Natural killer cell (primary cell): Measurements from ENCODE around the gene JUND. TPM values are rescaled to one million over a fixed set of nuclear protein-coding genes. Genes with fewer than 3 reads are reported as not detected.
A peak's percentile ranks its signal among the peaks of the same experiment; 100 is the strongest.

Experiments used
- ATAC-seq, 3 donors: fragments of 150-1000 bp in 2 of 3; fragments of 200-7000 bp in 1 of 3; cut with Tn5 transposase; 1 replicate in 1 of 3; 2 replicates in 2 of 3; pipeline ENCODE4 v1.10.0; 2021; ENCODE audit warnings: mild to moderate bottlenecking in 2 of 3, moderate library complexity in 2 of 3
- DNase-seq, 2 donors: peaks; one replicate each; pipeline versions ENCODE4 v3.0.0 to v3.0.0-alpha.2; 2013 to 2021; ENCODE audit warnings: mixed read lengths in 1 of 2
- H3K27ac ChIP-seq: one replicate; pipeline ENCODE4 v1.5.1; 2013; ENCODE audit warnings: mild to moderate bottlenecking, low read length
- H3K27me3 ChIP-seq: one replicate; pipeline ENCODE4 v1.6.1; 2013; ENCODE audit warnings: low read length; ENCODE audit not compliant: control insufficient read depth, insufficient read depth
- H3K36me3 ChIP-seq: one replicate; pipeline ENCODE4 v1.6.1; 2013; ENCODE audit warnings: low read length; ENCODE audit not compliant: control insufficient read depth, insufficient read depth
- H3K4me1 ChIP-seq: one replicate; pipeline ENCODE4 v1.6.1; 2013; ENCODE audit warnings: low read length; ENCODE audit not compliant: control insufficient read depth, insufficient read depth
- H3K4me3 ChIP-seq: one replicate; pipeline ENCODE4 v1.5.1; 2013; ENCODE audit warnings: low read length
- H3K9me3 ChIP-seq: one replicate; pipeline ENCODE4 v1.6.1; 2013; ENCODE audit warnings: low read length; ENCODE audit not compliant: control insufficient read depth, insufficient read depth
- H3K27ac Mint-ChIP-seq, 2 donors: one replicate each; pipeline ENCODE4 v1.8.0; 2022; ENCODE audit warnings: mild to moderate bottlenecking in 2 of 2, mixed read lengths in 2 of 2, moderate library complexity in 1 of 2
- H3K27me3 Mint-ChIP-seq, 2 donors: one replicate each; pipeline ENCODE4 v1.8.0; 2022; ENCODE audit warnings: low read depth in 2 of 2, mixed read lengths in 2 of 2
- H3K36me3 Mint-ChIP-seq: one replicate; pipeline ENCODE4 v1.8.0; 2022; ENCODE audit warnings: mixed read lengths
- H3K4me1 Mint-ChIP-seq, 2 donors: one replicate each; pipeline ENCODE4 v1.8.0; 2022; ENCODE audit warnings: mixed read lengths in 2 of 2
- H3K4me3 Mint-ChIP-seq: one replicate; pipeline ENCODE4 v1.8.0; 2022; ENCODE audit warnings: mild to moderate bottlenecking, moderate library complexity, mixed read lengths
- H3K9me3 Mint-ChIP-seq, 2 donors: one replicate each; pipeline ENCODE4 v1.8.0; 2022; ENCODE audit warnings: mixed read lengths in 2 of 2
- CTCF ChIP-seq: fragments of 200-600 bp; IDR thresholded peaks from one replicate; pipeline ENCODE4 v1.8.0; 2022; ENCODE audit warnings: antibody characterized with exemption
- WGBS: methylation state at CpG from one replicate; pipeline ENCODE4 v1.1.7; 2013; ENCODE audit warnings: missing lambda C conversion rate; ENCODE audit not compliant: insufficient coverage; 5-methylcytosine and 5-hydroxymethylcytosine counted together
- intact Hi-C: fragments of 100-400 bp; cut with micrococcal nuclease; formaldehyde crosslinking; loops from one replicate; pipeline ENCODE4 v1.14.2; 2022
- total RNA-seq, 4 donors: library from RNA; stranded (reverse); fragments of 120-200 nt in 1 of 4; gene quantifications; one replicate each; pipeline versions ENCODE4 v1.2.3 to v1.2.4, GENCODE V29; 2013 to 2022

Gene JUND
- total RNA-seq, 3 donors from 2014 or later (not counting 1 experiment from before 2014, with no cell fraction given): 1,182 to 2,122 (median 1,520) TPM

GRCh38 chr19:18322318-18322758 lies 40.9 kb upstream of the JUND start:
- H3K4me1 ChIP-seq: peaks cover 64% of the 10 kb centered on the region
- H3K27me3 ChIP-seq: no peaks in the 10 kb centered on the region
- no peaks in the 10 kb centered on the region for H3K9me3 ChIP-seq
- ATAC-seq: no peak
- H3K4me1 Mint-ChIP-seq: peaks cover 50 to 52% of the 10 kb centered on the region in 2 donors
- H3K27ac Mint-ChIP-seq: peak overlapping the region; percentile 96
- H3K27me3 Mint-ChIP-seq: no peaks in the 10 kb centered on the region
- intact Hi-C loops: no loop called here
- H3K27ac ChIP-seq: peak overlapping the region; percentile 91
- peak overlapping the region; percentile 87 for H3K4me3 Mint-ChIP-seq
- H3K9me3 Mint-ChIP-seq: no peaks in the 10 kb centered on the region
- peak in 1 of 2 donors; percentile 52 for DNase-seq
- H3K4me3 ChIP-seq: peak overlapping the region; percentile 79
- no peak for TF ChIP-seq CTCF
- no peaks in the 10 kb centered on the region for H3K36me3 Mint-ChIP-seq
- H3K36me3 ChIP-seq: no peaks in the 10 kb centered on the region
- 3% methylated on average over 7 of the region's 7 CpGs for WGBS

- Histone ChIP-seq H3K4me3 (no peak overlapping the region), H3K36me3 (no peaks in the 10 kb centered on the region), H3K4me1 (peaks cover 67% of the 10 kb centered on the region), H3K27ac (peak overlapping the region; percentile 91), H3K9me3 (no peaks in the 10 kb centered on the region), H3K27me3 (no peaks in the 10 kb centered on the region)
- Mint-ChIP-seq H3K9me3 (no peaks in the 10 kb centered on the region), H3K27ac (peak overlapping the region; percentile 96), H3K4me1 (peaks cover 50 to 52% of the 10 kb centered on the region in 2 donors), H3K36me3 (no peaks in the 10 kb centered on the region), H3K4me3 (peak overlapping the region; percentile 87), H3K27me3 (no peaks in the 10 kb centered on the region)
- 13% methylated on average over 9 of the region's 9 CpGs for WGBS
- TF ChIP-seq CTCF: no peak
- intact Hi-C loops: no loop called here
- ATAC-seq (no peak), DNase-seq (peak in 1 of 2 donors; percentile 50)
Measured at GRCh38 chr19:18321734-18322102, 40.3 kb upstream of the JUND start.

GRCh38 chr19:18320865-18321733 lies 39.7 kb upstream of the JUND start:
- Histone ChIP-seq H3K4me1 (peaks cover 73% of the 10 kb centered on the region), H3K27ac (no peak overlapping the region), H3K36me3 (no peaks in the 10 kb centered on the region), H3K4me3 (no peak overlapping the region), H3K9me3 (no peaks in the 10 kb centered on the region), H3K27me3 (no peaks in the 10 kb centered on the region)
- no peak for TF ChIP-seq CTCF
- H3K27me3 Mint-ChIP-seq: no peaks in the 10 kb centered on the region
- peaks cover 52 to 53% of the 10 kb centered on the region in 2 donors for H3K4me1 Mint-ChIP-seq
- no peak for DNase-seq
- WGBS: 89% methylated on average over 14 of the region's 14 CpGs
- peak overlapping the region; percentile 87 for H3K4me3 Mint-ChIP-seq
- intact Hi-C loops: no loop called here
- peak overlapping the region; percentile 96 for H3K27ac Mint-ChIP-seq
- no peaks in the 10 kb centered on the region for H3K9me3 Mint-ChIP-seq
- ATAC-seq: no peak
- no peaks in the 10 kb centered on the region for H3K36me3 Mint-ChIP-seq
